ENCODE data around the gene LRFN5.

Gene LRFN5

GRCh38 chr14:41773536-41774279 lies 167.0 kb downstream of the LRFN5 start:
- DNase-seq (ENCODE audit: low read depth in 2 of 2) = no peak

- no peak for DNase-seq (ENCODE audit: low read depth in 2 of 2)
Measured at GRCh38 chr14:41782511-41782910, 175.8 kb downstream of the LRFN5 start.

GRCh38 chr14:41783403-41783802 lies 176.7 kb downstream of the LRFN5 start:
- no peak for DNase-seq (ENCODE audit: low read depth in 2 of 2)

- DNase-seq (ENCODE audit: low read depth in 2 of 2) = no peak
Measured at GRCh38 chr14:41785696-41786095, 179.0 kb downstream of the LRFN5 start.

- no peak for DNase-seq (ENCODE audit: low read depth in 2 of 2)
Measured at GRCh38 chr14:41799817-41800216, 193.1 kb downstream of the LRFN5 start.

GRCh38 chr14:41805633-41806032 lies 199.0 kb downstream of the LRFN5 start:
- no peak for DNase-seq (ENCODE audit: low read depth in 2 of 2)

GRCh38 chr14:41806366-41806975 lies 199.8 kb downstream of the LRFN5 start:
- no peak for DNase-seq (ENCODE audit: low read depth in 2 of 2)

GRCh38 chr14:41810362-41810761 lies 203.7 kb downstream of the LRFN5 start:
- DNase-seq (ENCODE audit: low read depth in 2 of 2) = no peak

GRCh38 chr14:41817626-41818025 lies 210.9 kb downstream of the LRFN5 start:
- DNase-seq (ENCODE audit: low read depth in 2 of 2) = no peak

- no peak for DNase-seq (ENCODE audit: low read depth in 2 of 2)
Measured at GRCh38 chr14:41824441-41824840, 217.8 kb downstream of the LRFN5 start.

- DNase-seq (ENCODE audit: low read depth in 2 of 2) = no peak
Measured at GRCh38 chr14:41825622-41826021, 218.9 kb downstream of the LRFN5 start.

- no peak for DNase-seq (ENCODE audit: low read depth in 2 of 2)
Measured at GRCh38 chr14:41830714-41831406, 224.2 kb downstream of the LRFN5 start.

GRCh38 chr14:41839661-41840060 lies 233.0 kb downstream of the LRFN5 start:
- DNase-seq (ENCODE audit: low read depth in 2 of 2) = no peak

GRCh38 chr14:41859336-41859735 lies 252.7 kb downstream of the LRFN5 start:
- no peak for DNase-seq (ENCODE audit: low read depth in 2 of 2)

- no peak for DNase-seq (ENCODE audit: low read depth in 2 of 2)
Measured at GRCh38 chr14:41860586-41860985, 253.9 kb downstream of the LRFN5 start.

- DNase-seq (ENCODE audit: low read depth in 2 of 2) = no peak
Measured at GRCh38 chr14:41865894-41866293, 259.2 kb downstream of the LRFN5 start.

GRCh38 chr14:41868396-41868795 lies 261.7 kb downstream of the LRFN5 start:
- DNase-seq (ENCODE audit: low read depth in 2 of 2) = no peak

GRCh38 chr14:41872931-41873685 lies 266.4 kb downstream of the LRFN5 start:
- no peak for DNase-seq (ENCODE audit: low read depth in 2 of 2)

GRCh38 chr14:41873686-41874317 lies 267.1 kb downstream of the LRFN5 start:
- DNase-seq (ENCODE audit: low read depth in 2 of 2) = no peak

GRCh38 chr14:41875116-41875515 lies 268.4 kb downstream of the LRFN5 start:
- no peak for DNase-seq (ENCODE audit: low read depth in 2 of 2)

- no peak for DNase-seq (ENCODE audit: low read depth in 2 of 2)
Measured at GRCh38 chr14:41878321-41878720, 271.6 kb downstream of the LRFN5 start.

- DNase-seq (ENCODE audit: low read depth in 2 of 2) = no peak
Measured at GRCh38 chr14:41891624-41892023, 284.9 kb downstream of the LRFN5 start.
